Activated T-cell treated with anti-CD3 and anti-CD28 coated beads for 1 hour (primary cell): ENCODE measurements around the gene ADAM22.
A peak's percentile ranks its signal among the peaks of the same experiment; 100 is the strongest.

Experiments
- DNase-seq: peaks from one replicate; pipeline ENCODE4 v3.0.0-alpha.2; 2020; ENCODE audit warnings: low read depth

ADAM22 gene

GRCh38 chr7:88218836-88219605, 285.0 kb downstream of the ADAM22 start:
- no peak for DNase-seq

GRCh38 chr7:88219781-88220747, 286.0 kb downstream of the ADAM22 start, which contains the start of gene SRI:
TSS of gene SRI (minus strand) at chr7:88220038. CDS start at chr7:88220026, 12 bp downstream.
- DNase-seq = peak; percentile 87

- no peak for DNase-seq
These were observed 289.2 kb downstream of the ADAM22 start for GRCh38 chr7:88223265-88223664.

- no peak for DNase-seq
These were observed 290.7 kb downstream of the ADAM22 start for GRCh38 chr7:88224601-88225275.

- no peak for DNase-seq
These were observed 292.1 kb downstream of the ADAM22 start for GRCh38 chr7:88226201-88226600.

- no peak for DNase-seq
These were observed 292.9 kb downstream of the ADAM22 start for GRCh38 chr7:88226886-88227516.

- DNase-seq = no peak
These were observed 295.4 kb downstream of the ADAM22 start for GRCh38 chr7:88229302-88229995.

GRCh38 chr7:88230646-88231045, 296.6 kb downstream of the ADAM22 start:
- DNase-seq = no peak

GRCh38 chr7:88233828-88234227, 299.8 kb downstream of the ADAM22 start:
- no peak for DNase-seq

GRCh38 chr7:88239852-88240251, 305.8 kb downstream of the ADAM22 start:
- DNase-seq = no peak

- DNase-seq = no peak
These were observed 309.4 kb downstream of the ADAM22 start for GRCh38 chr7:88243345-88243909.

GRCh38 chr7:88244258-88244657, 310.2 kb downstream of the ADAM22 start:
- DNase-seq = no peak
